Upper lobe of right lung (tissue), 1 donor: ENCODE data around the gene ITCH. TPM values are rescaled to one million over a fixed set of nuclear protein-coding genes. Genes with fewer than 3 reads are reported as not detected.
"Not testable (repeated sequence)": the region's sequence is repeated elsewhere in the genome, so short reads cannot be mapped to it uniquely, and the experiment has no call there.

Experiments used
- ATAC-seq: fragments of 200-7000 bp; cut with Tn5 transposase; one replicate; pipeline ENCODE4 v1.9.1; 2020; ENCODE audit warnings: mild to moderate bottlenecking, moderate library complexity
- DNase-seq: peaks from one replicate; pipeline ENCODE4 v3.0.0-alpha.2; 2020
- H3K27ac ChIP-seq: fragments of 200-600 bp; one replicate; pipeline ENCODE4 v1.8.0; 2022
- H3K27me3 ChIP-seq: fragments of 200-600 bp; one replicate; pipeline ENCODE4 v1.8.0; 2022; ENCODE audit warnings: mild to moderate bottlenecking
- H3K36me3 ChIP-seq: fragments of 200-600 bp; one replicate; pipeline ENCODE4 v1.8.0; 2022
- H3K4me1 ChIP-seq: fragments of 200-600 bp; one replicate; pipeline ENCODE4 v1.8.0; 2022
- H3K4me3 ChIP-seq: fragments of 200-600 bp; one replicate; pipeline ENCODE4 v1.8.0; 2022; ENCODE audit warnings: mild to moderate bottlenecking
- H3K9me3 ChIP-seq: fragments of 200-600 bp; one replicate; pipeline ENCODE4 v1.8.0; 2022
- intact Hi-C: fragments of 100-400 bp; cut with DNase I; formaldehyde crosslinking; loops from one replicate; pipeline ENCODE4 v1.11.0; 2022
- total RNA-seq: library from RNA; stranded (reverse); fragmentation: NEBNext Ultra II Directional; extraction: Animal tissue kit (Norgen Biotek cat#: 25700); gene quantifications from one replicate; pipeline ENCODE4 v1.2.1, GENCODE V29; 2021
- TF ChIP-seq, protein P1 (sequence below): fragments of 200-600 bp; IDR thresholded peaks from one replicate; pipeline ENCODE4 v1.8.0; 2022; ENCODE audit warnings: antibody characterized with exemption
- donor health status: DM: no; HTN: yes; CAD: no; lungs with severe emphysema.

Gene ITCH
- total RNA-seq, 1 donor from 2014 or later, result 65.6 TPM

DNA sequence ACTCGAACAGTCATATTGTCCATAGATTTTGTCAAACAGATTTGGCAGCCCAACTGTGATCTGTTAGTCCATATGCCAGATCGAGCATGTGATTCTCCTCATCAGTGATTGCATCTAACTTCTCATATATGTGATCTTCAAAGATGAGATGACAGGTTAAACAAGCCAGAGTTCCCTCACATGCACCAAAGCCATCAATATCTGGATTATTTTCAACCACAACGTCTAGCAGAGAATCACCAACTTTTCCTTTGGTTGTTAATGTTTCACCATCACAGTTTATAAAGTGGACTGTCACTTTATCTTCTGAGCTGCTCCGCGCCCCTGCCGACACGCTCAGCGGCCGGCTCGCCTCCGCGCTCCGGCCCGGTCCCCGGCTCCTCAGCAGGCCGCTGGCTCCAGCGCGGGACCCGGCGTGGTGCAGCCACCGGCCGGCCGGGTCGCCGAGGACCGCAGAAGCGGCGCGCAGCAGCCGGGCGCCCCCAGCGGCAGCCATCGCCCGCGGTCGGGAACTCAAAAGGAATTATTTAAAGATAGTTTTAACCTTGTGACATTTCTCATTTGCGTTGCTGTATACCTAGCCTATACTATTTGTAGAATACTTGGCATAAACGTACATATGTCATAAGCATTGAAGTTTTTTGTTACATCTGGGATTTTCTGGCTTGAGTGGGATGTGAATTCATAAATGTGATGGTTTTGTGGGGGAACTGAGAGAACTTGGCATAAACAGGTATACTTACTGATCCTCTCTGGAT lies 113.1 kb downstream of the ITCH start:
- H3K27me3 ChIP-seq, result no peaks in the 10 kb centered on the region
- no peaks in the 10 kb centered on the region for H3K4me1 ChIP-seq
- DNase-seq, result peak; percentile 78
- intact Hi-C loops, result no loop called here
- H3K4me3 ChIP-seq, result no peak overlapping the region
- H3K27ac ChIP-seq, result no peak overlapping the region
- TF ChIP-seq, protein P1, sequence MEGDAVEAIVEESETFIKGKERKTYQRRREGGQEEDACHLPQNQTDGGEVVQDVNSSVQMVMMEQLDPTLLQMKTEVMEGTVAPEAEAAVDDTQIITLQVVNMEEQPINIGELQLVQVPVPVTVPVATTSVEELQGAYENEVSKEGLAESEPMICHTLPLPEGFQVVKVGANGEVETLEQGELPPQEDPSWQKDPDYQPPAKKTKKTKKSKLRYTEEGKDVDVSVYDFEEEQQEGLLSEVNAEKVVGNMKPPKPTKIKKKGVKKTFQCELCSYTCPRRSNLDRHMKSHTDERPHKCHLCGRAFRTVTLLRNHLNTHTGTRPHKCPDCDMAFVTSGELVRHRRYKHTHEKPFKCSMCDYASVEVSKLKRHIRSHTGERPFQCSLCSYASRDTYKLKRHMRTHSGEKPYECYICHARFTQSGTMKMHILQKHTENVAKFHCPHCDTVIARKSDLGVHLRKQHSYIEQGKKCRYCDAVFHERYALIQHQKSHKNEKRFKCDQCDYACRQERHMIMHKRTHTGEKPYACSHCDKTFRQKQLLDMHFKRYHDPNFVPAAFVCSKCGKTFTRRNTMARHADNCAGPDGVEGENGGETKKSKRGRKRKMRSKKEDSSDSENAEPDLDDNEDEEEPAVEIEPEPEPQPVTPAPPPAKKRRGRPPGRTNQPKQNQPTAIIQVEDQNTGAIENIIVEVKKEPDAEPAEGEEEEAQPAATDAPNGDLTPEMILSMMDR, result peak; percentile 59
- no peaks in the 10 kb centered on the region for H3K9me3 ChIP-seq
- ATAC-seq, result peak; percentile 96
- H3K36me3 ChIP-seq, result peaks cover 50% of the 10 kb centered on the region

DNA sequence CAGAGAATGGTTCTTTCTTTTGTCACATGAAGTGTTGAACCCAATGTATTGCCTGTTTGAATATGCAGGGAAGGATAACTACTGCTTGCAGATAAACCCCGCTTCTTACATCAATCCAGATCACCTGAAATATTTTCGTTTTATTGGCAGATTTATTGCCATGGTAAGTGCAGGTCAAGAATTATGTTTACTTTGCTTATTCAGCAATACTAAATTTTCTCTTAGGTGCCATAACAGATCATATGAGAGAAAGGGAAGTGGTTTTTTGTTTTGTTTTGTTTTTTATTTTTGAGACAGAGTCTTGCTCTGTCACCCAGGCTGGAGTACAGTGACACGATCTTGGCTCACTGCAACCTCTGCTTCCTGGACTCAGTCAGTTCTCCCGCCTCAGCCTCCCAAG lies 116.6 kb downstream of the ITCH start:
- Histone ChIP-seq H3K27me3 (no peaks in the 10 kb centered on the region), H3K4me1 (no peaks in the 10 kb centered on the region), H3K4me3 (no peak overlapping the region), H3K9me3 (no peaks in the 10 kb centered on the region), H3K27ac (no peak overlapping the region), H3K36me3 (peaks cover 71% of the 10 kb centered on the region)
- no peak for DNase-seq
- TF ChIP-seq, protein P1, result no peak
- intact Hi-C loops, result no loop called here
- ATAC-seq, result no peak

DNA sequence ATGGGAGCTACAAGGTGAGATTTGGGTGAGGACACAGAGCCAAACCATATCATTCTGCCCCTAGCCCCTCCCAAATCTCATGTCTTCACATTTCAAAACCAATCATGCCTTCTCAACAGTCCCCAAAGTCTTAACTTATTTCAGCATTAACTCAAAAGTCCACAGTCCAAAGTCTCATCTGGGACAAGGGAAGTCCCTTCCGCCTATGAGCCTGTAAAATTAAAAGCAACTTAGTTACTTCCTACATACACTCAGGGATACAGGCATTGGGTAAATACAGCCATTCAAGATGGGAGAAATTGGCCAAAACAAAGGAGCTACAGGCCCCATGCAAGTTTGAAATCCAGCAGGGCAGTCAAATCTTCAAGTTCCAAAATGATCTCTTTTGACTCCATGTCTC lies 119.1 kb downstream of the ITCH start:
- H3K27ac ChIP-seq, H3K4me1 ChIP-seq, DNase-seq, H3K27me3 ChIP-seq, intact Hi-C loops, H3K4me3 ChIP-seq, ATAC-seq, H3K9me3 ChIP-seq: not testable (repeated sequence)
- peaks cover 78% of the 10 kb centered on the region for H3K36me3 ChIP-seq

DNA sequence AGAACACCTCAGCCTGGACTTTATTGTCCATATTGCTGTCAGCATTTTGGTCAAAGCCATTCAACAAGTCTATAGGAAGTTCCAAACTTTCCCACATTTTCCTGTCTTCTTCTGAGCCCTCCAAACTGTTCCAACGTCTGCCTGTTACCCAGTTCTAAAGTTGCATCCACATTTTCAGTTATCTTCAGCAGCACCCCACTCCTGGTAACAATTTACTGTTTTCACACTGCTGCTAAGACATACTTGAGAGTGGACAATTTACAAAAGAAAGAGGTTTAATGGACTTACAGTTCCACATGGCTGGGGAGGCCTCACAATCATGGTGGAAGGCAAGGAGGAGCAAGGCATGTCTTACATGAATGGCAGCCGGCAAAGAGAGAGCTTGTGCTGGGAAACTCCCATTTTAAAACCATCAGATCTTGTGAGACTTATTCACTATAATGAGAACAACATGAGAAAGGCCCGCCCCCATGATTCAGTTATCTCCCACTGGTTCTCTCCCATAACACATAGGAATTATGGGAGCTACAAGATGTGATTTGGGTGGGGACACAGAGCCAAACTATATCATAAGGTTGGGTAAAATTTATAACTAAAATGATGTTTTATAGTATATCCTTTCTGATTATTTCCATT lies 120.6 kb downstream of the ITCH start:
- ATAC-seq, H3K4me3 ChIP-seq, DNase-seq, H3K27ac ChIP-seq, intact Hi-C loops, H3K4me1 ChIP-seq, H3K27me3 ChIP-seq, H3K9me3 ChIP-seq: not testable (repeated sequence)
- H3K36me3 ChIP-seq, result peaks cover 80% of the 10 kb centered on the region

DNA sequence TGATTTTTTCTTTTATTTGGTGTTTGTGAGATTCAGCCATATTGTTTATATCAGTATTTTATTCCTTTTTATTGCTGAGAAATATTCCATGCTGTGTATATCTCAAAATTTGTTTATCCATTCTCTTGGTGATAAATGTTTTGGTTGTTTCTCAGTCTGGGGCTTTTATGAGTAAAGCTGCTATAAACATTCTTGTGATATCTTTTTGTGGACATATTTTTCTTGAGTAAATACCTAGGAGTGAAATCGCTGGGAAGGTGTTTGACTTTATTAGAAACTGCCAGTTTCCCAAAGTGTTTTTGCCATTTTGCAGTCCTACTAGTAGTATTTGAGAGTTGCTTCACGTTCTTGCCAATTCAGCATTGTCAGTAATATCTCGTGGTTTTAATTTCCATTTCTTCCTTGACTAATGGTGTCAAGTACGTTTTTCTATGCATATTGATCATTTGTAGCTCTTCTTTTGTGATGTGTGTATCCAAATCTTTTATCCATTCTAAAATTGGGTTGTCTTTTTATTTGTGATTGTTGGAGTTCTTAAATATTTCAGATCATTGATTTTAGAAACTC lies 122.1 kb downstream of the ITCH start:
- H3K4me3 ChIP-seq, result no peak overlapping the region
- TF ChIP-seq, protein P1, result no peak
- no peak overlapping the region for H3K27ac ChIP-seq
- peaks cover 83% of the 10 kb centered on the region for H3K36me3 ChIP-seq
- intact Hi-C loops, result no loop called here
- no peaks in the 10 kb centered on the region for H3K9me3 ChIP-seq
- H3K4me1 ChIP-seq, result no peaks in the 10 kb centered on the region
- H3K27me3 ChIP-seq, result no peaks in the 10 kb centered on the region
- DNase-seq, result no peak
- ATAC-seq, result no peak

DNA sequence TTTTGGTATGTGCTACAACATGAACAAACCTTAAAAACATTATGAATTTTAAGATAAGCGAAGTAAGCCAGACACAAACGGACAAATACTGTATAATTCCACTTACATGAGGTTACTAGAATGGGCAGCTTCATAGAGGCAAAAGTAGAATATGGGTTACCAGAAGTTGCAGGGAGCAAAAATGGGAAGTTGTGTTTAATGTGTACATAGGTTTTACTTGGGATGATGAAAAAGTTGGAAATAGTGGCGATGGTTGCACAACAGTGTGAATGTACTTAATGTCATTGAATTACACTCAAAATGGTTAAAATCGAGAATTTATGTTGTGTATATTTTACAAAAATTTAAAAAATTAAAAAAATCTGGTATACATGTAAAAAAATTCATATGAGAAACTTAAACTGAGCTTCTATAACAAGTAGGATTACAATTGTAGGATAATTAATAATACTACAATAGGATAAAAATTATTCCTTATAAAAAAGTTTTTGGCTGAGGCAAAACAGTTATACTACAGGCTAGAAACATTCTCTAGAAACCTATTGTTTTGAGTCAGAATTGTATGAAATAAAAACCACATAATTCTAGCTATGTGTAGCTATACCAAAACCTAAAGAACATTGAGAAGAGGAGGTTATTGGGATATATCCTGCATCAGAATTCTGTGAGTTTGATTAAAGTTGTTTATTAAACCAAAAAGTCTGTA lies 128.3 kb downstream of the ITCH start:
- DNase-seq, result no peak
- H3K27ac ChIP-seq, result no peak overlapping the region
- H3K4me3 ChIP-seq, result no peak overlapping the region
- intact Hi-C loops, result no loop called here
- H3K9me3 ChIP-seq, result no peaks in the 10 kb centered on the region
- ATAC-seq, result peak; percentile 61
- TF ChIP-seq, protein P1, result no peak
- no peaks in the 10 kb centered on the region for H3K4me1 ChIP-seq
- H3K36me3 ChIP-seq, result peaks cover 81% of the 10 kb centered on the region
- no peaks in the 10 kb centered on the region for H3K27me3 ChIP-seq
